ENCODE data around the gene SH3BGRL2.
"Not testable (repeated sequence)": the region's sequence is repeated elsewhere in the genome, so short reads cannot be mapped to it uniquely, and the experiment has no call there.

DNA sequence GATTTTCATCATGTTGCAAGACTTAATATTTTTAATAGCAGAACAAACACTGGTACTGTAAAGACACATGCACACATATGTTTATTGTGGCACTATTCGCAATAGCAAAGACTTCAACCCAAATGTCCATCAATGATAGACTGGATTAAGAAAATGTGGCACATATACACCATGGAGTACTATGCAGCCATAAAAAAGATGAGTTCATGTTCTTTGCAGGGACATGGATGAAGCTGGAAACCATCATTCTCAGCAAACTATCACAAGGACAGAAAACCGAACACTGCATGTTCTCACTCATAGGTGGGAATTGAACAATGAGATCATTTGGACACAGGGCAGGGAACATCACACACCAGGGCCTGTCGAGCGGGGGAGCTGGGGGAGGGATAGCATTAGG is 51.6 kb downstream of the SH3BGRL2 start:
- TF ChIP-seq, protein P1, sequence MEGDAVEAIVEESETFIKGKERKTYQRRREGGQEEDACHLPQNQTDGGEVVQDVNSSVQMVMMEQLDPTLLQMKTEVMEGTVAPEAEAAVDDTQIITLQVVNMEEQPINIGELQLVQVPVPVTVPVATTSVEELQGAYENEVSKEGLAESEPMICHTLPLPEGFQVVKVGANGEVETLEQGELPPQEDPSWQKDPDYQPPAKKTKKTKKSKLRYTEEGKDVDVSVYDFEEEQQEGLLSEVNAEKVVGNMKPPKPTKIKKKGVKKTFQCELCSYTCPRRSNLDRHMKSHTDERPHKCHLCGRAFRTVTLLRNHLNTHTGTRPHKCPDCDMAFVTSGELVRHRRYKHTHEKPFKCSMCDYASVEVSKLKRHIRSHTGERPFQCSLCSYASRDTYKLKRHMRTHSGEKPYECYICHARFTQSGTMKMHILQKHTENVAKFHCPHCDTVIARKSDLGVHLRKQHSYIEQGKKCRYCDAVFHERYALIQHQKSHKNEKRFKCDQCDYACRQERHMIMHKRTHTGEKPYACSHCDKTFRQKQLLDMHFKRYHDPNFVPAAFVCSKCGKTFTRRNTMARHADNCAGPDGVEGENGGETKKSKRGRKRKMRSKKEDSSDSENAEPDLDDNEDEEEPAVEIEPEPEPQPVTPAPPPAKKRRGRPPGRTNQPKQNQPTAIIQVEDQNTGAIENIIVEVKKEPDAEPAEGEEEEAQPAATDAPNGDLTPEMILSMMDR (IDR thresholded peaks at IDR 0.05), result not testable (repeated sequence)
- not testable (repeated sequence) for TF ChIP-seq EZH2phosphoT487, EZH2 (IDR thresholded peaks at IDR 0.05)
